HL-60 (cell line): ENCODE results near the gene MRPS18A.

ENCODE experiments used
- DNase-seq, 2 experiments: peaks; one replicate each; pipeline ENCODE4 v3.0.0-alpha.2; 2010 to 2020; ENCODE audit warnings: low read depth in 1 of 2, low spot score in 1 of 2
- H3K27ac ChIP-seq: fragments of 250-450 bp; sonication (Bioruptor Pico); replicated peaks from 2 replicates; pipeline ENCODE4 v1.5.1; 2020; ENCODE audit warnings: mild to moderate bottlenecking, moderate library complexity
- H3K27me3 ChIP-seq: fragments of 250-450 bp; sonication (Bioruptor Pico); 2 replicates; pipeline ENCODE4 v1.5.1; 2021; ENCODE audit warnings: mild to moderate bottlenecking, moderate library complexity; ENCODE audit not compliant: insufficient read depth, poor library complexity, severe bottlenecking
- H3K4me3 ChIP-seq: replicated peaks from 2 replicates; pipeline ENCODE4 v1.5.1; 2011; ENCODE audit warnings: mild to moderate bottlenecking, control low read depth, low read length; ENCODE audit not compliant: insufficient read depth
- GABPA ChIP-seq: IDR thresholded peaks from 2 replicates; pipeline ENCODE4 v1.6.1; 2012; ENCODE audit warnings: low read depth
- POLR2AphosphoS5 ChIP-seq: IDR thresholded peaks from 2 replicates; pipeline ENCODE4 v1.6.1; 2012; ENCODE audit warnings: low read depth
- SPI1 ChIP-seq: IDR thresholded peaks from 2 replicates; pipeline ENCODE4 v1.6.1; 2012; ENCODE audit warnings: low read depth, mild to moderate bottlenecking, borderline replicate concordance
- TF ChIP-seq, protein P1 (sequence below): IDR thresholded peaks from 2 replicates; pipeline ENCODE4 v1.6.1; 2012; ENCODE audit warnings: low read depth; ENCODE audit not compliant: insufficient replicate concordance
- TF ChIP-seq, protein P2 (sequence below): IDR thresholded peaks from one replicate; pipeline ENCODE4 v1.5.1; 2011; ENCODE audit warnings: low read length, control low read depth, inconsistent platforms; ENCODE audit not compliant: insufficient read depth

Gene MRPS18A

DNA sequence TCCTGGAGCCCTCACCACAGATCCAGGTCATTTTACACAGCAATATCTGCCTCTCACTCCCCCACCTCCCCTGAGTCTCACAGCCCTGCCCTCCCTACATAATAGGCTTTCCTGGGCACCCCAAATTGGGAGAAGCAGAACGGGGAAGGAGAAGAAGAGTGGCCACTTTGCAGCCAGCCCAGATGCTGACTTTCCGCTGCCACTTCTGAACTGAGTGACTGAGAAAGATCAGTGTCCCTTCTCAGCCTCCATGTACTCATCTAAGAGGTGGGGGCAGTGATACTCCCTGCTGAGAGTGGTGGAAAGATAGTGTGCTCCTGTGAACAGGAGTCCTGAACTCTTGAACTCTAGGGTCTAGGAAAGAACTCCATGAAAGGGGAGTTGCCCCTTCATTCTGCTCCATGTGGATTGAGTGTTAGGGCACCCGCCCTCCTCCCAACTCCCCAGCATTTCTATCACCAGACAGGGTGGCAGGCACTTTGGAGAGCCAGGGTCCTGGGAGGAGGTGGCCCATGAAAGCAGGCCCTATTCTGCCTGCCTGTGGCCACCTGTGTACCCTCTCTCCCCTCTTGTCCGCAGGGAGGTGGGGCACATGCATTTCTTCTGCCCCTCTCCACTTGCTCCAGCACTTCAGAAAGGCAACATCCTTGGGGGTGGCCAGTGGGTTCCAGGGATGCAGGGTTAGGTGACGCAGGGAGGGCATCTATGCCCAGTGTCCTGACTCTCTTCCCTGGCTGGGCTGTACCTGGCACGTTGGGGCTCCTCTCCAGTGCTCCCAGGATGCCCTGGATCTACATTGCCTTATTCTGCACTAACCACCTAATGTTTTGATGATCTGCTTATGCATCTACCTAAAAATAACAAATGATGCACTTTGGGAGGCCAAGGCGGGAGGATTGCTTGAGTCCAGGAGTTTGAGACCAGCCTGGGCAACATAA, 38.3 kb upstream of the MRPS18A start:
- H3K27me3 ChIP-seq = no peaks in the 10 kb centered on the region
- TF ChIP-seq, protein P1, sequence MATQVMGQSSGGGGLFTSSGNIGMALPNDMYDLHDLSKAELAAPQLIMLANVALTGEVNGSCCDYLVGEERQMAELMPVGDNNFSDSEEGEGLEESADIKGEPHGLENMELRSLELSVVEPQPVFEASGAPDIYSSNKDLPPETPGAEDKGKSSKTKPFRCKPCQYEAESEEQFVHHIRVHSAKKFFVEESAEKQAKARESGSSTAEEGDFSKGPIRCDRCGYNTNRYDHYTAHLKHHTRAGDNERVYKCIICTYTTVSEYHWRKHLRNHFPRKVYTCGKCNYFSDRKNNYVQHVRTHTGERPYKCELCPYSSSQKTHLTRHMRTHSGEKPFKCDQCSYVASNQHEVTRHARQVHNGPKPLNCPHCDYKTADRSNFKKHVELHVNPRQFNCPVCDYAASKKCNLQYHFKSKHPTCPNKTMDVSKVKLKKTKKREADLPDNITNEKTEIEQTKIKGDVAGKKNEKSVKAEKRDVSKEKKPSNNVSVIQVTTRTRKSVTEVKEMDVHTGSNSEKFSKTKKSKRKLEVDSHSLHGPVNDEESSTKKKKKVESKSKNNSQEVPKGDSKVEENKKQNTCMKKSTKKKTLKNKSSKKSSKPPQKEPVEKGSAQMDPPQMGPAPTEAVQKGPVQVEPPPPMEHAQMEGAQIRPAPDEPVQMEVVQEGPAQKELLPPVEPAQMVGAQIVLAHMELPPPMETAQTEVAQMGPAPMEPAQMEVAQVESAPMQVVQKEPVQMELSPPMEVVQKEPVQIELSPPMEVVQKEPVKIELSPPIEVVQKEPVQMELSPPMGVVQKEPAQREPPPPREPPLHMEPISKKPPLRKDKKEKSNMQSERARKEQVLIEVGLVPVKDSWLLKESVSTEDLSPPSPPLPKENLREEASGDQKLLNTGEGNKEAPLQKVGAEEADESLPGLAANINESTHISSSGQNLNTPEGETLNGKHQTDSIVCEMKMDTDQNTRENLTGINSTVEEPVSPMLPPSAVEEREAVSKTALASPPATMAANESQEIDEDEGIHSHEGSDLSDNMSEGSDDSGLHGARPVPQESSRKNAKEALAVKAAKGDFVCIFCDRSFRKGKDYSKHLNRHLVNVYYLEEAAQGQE = no peak
- TF ChIP-seq SPI1 (no peak), POLR2AphosphoS5 (no peak), GABPA (no peak)
- TF ChIP-seq, protein P2, sequence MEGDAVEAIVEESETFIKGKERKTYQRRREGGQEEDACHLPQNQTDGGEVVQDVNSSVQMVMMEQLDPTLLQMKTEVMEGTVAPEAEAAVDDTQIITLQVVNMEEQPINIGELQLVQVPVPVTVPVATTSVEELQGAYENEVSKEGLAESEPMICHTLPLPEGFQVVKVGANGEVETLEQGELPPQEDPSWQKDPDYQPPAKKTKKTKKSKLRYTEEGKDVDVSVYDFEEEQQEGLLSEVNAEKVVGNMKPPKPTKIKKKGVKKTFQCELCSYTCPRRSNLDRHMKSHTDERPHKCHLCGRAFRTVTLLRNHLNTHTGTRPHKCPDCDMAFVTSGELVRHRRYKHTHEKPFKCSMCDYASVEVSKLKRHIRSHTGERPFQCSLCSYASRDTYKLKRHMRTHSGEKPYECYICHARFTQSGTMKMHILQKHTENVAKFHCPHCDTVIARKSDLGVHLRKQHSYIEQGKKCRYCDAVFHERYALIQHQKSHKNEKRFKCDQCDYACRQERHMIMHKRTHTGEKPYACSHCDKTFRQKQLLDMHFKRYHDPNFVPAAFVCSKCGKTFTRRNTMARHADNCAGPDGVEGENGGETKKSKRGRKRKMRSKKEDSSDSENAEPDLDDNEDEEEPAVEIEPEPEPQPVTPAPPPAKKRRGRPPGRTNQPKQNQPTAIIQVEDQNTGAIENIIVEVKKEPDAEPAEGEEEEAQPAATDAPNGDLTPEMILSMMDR = no peak
- peak in 1 of 2 experiments; percentile 41 for DNase-seq
- peak overlapping the region; percentile 53 for H3K27ac ChIP-seq
- no peak overlapping the region; the same call in 1 of the 2 replicates for H3K4me3 ChIP-seq

DNA sequence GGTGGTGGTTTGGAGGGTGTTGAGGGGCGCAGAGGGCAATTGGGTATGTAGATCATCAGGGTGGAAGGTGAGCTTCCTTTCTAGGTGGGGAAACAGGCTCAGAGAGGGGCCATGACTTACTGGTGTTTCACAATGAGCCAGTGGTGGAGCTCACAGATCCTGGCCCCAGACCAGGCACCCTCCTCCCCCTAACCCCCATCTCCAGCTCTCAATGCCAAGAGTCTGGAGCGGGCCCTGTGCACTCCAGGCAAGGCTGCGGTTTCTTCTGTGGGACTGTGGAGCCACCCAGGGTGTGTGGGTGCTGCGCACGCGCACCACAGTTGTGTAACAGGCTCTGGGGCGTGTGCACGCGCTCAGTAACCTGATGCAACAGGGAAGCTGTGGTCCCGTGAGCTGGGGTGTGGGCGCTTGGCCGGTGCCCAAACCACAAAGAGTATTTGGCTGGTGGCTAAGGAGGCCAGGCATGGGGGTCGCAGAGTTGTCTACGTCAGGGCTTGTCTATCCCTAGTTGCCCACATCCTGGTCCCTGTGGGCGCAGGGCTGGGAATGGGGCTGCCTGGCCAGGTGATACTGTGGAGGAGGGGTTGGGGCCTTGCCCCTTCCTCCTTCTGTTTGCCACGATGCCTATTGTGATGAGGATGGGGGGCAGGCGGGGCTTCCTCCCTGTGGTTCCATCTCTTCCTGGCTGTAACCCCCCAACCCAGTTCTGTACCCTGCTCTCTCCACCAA, 37.5 kb upstream of the MRPS18A start:
- H3K27ac ChIP-seq = peak overlapping the region; percentile 53

DNA sequence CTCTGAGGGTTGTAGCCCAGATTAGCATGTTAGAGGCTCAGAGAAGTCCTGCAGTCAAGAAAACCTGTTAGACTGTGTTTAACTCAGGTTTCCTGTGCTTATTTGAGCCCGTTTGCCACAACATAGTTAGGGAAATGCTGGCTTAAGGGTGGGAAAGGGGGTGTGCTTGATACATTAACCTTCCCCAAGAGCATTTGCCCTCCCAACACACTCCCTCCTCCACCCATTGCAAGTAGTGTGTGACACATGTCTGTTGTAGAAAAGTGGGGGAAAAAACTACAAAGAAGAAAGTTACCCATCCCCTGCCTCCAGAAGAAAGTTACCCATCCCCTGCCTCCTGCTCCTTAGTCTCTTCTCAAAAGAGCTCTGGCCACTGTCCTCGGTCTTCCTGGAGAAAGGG, 36.8 kb upstream of the MRPS18A start:
- DNase-seq = no peak
- Histone ChIP-seq H3K27ac (peak overlapping the region; percentile 38), H3K4me3 (no peak overlapping the region), H3K27me3 (no peaks in the 10 kb centered on the region)
- TF ChIP-seq SPI1 = no peak
- TF ChIP-seq POLR2AphosphoS5 = no peak
- TF ChIP-seq GABPA = no peak
- TF ChIP-seq, protein P2 = no peak
- TF ChIP-seq, protein P1 = no peak

More for the DNA sequence above, 37.5 kb upstream of the MRPS18A start:
- TF ChIP-seq POLR2AphosphoS5 (peak; percentile 99), GABPA (no peak)
- TF ChIP-seq, protein P1 = no peak
- peak overlapping the region; percentile 10; the same call in 1 of the 2 replicates for H3K4me3 ChIP-seq
- peak; percentile 98 to 99 for DNase-seq
- H3K27me3 ChIP-seq = no peaks in the 10 kb centered on the region
